Body of pancreas (tissue), 4 donors: ENCODE measurements around the gene CTTN.

Experiments
- POLR2A ChIP-seq, 3 donors: fragments of 450-650 bp; IDR thresholded peaks; one replicate each; pipeline ENCODE4 v1.6.1; 2016; ENCODE audit warnings: antibody characterized with exemption in 3 of 3, mild to moderate bottlenecking in 2 of 3
- TF ChIP-seq, protein P1 (sequence below), 7 experiments: fragments of 450-650 bp in 4 of 7; fragments of 200-600 bp in 3 of 7; sonication (generic) in 3 of 7; IDR thresholded peaks; one replicate each; pipeline ENCODE4 v1.5.1; 2016 to 2019; ENCODE audit warnings: antibody characterized with exemption in 7 of 7

DNA sequence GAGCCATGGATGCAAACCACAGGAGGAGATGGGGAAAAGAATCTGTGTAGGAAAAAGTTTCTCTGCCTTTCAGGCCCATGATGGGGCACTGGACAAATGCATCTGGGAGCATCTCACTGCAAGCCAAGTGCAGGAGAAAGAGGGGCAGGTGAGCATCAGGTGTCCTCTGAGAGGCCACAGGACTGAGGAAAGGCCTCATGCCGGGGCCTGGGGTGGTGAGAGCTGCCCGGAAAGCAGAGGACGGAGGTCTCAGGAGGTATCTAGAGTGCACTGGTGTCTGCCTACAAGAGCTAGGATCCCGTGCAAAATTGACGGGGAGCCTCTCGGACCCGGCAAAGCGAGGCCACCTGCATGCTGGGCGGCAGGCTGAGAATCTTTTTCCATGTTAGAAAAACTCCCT is 73.9 kb downstream of the CTTN start:
- TF ChIP-seq, protein P1, sequence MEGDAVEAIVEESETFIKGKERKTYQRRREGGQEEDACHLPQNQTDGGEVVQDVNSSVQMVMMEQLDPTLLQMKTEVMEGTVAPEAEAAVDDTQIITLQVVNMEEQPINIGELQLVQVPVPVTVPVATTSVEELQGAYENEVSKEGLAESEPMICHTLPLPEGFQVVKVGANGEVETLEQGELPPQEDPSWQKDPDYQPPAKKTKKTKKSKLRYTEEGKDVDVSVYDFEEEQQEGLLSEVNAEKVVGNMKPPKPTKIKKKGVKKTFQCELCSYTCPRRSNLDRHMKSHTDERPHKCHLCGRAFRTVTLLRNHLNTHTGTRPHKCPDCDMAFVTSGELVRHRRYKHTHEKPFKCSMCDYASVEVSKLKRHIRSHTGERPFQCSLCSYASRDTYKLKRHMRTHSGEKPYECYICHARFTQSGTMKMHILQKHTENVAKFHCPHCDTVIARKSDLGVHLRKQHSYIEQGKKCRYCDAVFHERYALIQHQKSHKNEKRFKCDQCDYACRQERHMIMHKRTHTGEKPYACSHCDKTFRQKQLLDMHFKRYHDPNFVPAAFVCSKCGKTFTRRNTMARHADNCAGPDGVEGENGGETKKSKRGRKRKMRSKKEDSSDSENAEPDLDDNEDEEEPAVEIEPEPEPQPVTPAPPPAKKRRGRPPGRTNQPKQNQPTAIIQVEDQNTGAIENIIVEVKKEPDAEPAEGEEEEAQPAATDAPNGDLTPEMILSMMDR (IDR thresholded peaks at IDR 0.05): no peak
- no peak for TF ChIP-seq POLR2A (IDR thresholded peaks at IDR 0.05)
